Fibroblast of the aortic adventitia (primary cell): Measurements from ENCODE around the gene MARF1. TPM values are rescaled to one million over a fixed set of nuclear protein-coding genes. Genes with fewer than 3 reads are reported as not detected.
"Not testable (repeated sequence)": the region's sequence is repeated elsewhere in the genome, so short reads cannot be mapped to it uniquely, and the experiment has no call there.

Source experiments
- DNase-seq: peaks from one replicate; pipeline ENCODE4 v3.0.0-alpha.2; 2010; ENCODE audit warnings: low read depth
- H3K4me3 ChIP-seq: 2 replicates; pipeline ENCODE4 v1.5.1; 2011; ENCODE audit warnings: low read depth, mild to moderate bottlenecking, control low read depth, low read length, moderate library complexity
- total RNA-seq: library from RNA; depleted of rRNA; stranded (reverse); fragments of >200 nt; gene quantifications from 2 replicates; pipeline ENCODE4 v1.2.3, GENCODE V29; 2012; ENCODE audit warnings: low replicate concordance
- TF ChIP-seq, protein P1 (sequence below): IDR thresholded peaks from 2 replicates; pipeline ENCODE4 v1.5.1; 2011; ENCODE audit warnings: mild to moderate bottlenecking, low read length, control low read depth, inconsistent platforms; ENCODE audit not compliant: insufficient read depth

MARF1 gene
- total RNA-seq, 1 donor, result 27.1 TPM

DNA sequence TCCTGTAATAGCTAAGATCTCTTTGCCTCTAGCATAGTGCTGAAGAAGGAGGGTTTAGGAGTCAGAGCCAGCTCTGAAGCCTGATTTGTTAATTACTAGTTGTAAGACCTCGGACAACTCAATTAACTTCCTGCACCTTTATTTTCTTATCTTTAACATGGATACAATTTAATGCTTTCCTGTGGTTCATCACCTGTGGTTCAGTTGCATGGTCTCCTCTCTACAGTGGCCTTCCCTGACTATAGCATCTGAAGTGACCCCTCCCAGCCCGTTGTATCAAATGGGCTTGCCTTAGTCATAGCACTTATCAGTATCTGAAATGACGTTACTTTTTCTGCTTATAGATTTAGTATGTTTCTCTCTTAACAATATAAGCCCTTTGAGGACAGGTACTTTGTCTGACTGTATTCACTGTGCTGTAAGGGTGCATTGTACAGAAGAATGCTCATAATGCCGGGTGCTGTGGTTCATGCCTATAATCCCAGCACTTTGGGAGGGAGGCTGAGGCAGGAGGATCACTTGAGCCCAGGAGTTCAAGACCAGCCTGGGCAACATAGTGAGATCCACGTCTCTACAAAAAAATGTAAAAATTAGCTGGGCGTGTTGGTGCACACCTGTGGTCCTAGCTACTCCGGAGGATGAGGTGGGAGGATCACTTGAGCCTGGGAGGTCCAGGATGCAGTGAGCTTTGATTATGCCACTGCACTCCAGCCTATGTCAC, 4.5 kb upstream of the MARF1 start:
- TF ChIP-seq, protein P1, sequence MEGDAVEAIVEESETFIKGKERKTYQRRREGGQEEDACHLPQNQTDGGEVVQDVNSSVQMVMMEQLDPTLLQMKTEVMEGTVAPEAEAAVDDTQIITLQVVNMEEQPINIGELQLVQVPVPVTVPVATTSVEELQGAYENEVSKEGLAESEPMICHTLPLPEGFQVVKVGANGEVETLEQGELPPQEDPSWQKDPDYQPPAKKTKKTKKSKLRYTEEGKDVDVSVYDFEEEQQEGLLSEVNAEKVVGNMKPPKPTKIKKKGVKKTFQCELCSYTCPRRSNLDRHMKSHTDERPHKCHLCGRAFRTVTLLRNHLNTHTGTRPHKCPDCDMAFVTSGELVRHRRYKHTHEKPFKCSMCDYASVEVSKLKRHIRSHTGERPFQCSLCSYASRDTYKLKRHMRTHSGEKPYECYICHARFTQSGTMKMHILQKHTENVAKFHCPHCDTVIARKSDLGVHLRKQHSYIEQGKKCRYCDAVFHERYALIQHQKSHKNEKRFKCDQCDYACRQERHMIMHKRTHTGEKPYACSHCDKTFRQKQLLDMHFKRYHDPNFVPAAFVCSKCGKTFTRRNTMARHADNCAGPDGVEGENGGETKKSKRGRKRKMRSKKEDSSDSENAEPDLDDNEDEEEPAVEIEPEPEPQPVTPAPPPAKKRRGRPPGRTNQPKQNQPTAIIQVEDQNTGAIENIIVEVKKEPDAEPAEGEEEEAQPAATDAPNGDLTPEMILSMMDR, result no peak
- no peak overlapping the region for H3K4me3 ChIP-seq
- DNase-seq, result no peak

DNA sequence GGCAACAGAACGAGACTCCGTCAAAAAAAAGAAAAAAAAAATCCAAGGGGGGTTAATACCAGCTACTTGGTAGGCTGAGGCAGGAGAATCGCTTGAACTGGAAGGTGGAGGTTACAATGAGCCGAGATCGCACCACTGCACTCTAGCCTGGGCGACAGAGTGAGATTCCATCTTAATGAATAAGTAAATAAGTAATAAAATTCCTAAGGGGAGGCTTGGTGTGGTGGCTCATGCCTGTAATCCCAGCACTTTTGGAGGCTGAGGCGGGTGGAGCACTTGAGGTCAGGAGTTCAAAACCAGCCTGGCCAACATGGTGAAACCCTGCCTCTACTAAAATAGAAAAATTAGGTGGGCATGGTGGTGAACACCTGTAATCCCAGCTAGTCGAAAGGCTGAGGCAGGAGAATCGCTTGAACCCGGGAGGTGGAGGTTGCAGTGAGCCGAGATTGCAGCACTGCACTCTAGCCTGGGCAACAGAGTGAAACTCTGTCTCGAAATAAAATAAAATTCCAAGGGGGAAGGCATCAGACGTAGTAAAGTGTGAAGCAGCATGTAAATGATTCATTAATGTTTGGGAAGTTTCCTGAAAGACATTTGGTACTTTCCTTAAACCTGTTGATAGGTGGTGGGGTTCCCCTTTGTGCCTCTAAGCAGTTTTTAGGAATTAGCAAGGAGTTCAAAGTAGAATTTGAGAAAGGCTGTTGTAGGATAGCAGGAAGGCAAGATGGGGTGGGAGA, 3.8 kb upstream of the MARF1 start:
- H3K4me3 ChIP-seq, DNase-seq: not testable (repeated sequence)

DNA sequence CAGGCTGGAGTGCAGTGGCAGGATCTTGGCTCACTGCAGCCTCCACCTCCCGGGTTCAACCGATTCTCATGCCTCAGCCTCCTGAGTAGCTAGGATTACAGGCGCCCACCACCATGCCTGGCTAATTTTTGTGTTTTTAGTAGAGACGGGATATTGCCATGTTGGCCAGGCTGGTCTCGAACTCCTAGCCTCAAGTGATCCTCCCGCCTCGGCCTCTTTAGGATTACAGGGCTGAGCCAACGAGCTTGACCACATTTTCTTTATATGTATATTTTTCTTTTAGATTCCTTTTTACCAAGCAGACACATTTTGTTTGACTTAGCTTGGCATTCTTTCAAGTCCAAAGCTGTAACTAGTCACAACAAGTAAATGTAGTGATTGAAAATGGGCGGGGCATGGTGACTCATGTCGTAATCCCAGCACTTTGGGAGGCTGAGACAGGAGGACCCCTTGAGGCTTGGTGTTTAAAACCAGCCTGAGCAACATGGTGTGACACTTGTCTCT, 2.1 kb upstream of the MARF1 start:
- H3K4me3 ChIP-seq, result not testable (repeated sequence)
- DNase-seq, result peak; percentile 80

DNA sequence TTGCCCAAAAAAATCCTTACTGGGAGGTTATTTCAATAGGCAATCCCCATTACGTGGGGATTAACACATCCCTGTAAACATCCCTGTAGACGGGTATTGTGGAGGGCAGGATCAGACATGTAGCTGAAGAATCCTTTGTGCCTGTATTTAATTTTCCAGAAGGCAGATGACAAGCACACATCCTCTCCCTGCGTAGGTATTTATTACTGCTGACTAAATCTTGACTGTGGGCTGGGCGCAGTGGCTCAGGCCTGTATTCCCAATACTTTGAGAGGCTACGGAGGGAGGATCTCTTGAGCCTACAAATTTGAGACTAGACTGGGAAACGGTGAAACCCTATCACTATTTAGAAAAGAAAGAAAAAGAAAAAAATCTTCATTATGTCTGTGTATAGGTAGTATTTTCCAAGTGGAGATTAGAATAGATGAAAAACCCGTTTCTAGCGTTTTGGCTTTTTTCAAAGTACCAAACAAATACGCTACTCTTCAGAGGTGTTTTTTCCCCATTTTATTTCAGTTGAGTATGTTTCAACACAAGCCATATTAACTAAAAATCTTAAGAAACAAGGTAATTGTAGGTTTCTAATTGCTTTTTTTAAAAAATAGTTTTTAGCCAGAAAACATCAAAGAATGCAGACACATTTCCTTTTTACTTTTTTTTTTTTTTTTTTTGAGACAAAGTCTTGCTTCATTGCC, 1.5 kb upstream of the MARF1 start:
- H3K4me3 ChIP-seq, result peak overlapping the region; percentile 89
- DNase-seq, result no peak
- TF ChIP-seq, protein P1, result no peak

DNA sequence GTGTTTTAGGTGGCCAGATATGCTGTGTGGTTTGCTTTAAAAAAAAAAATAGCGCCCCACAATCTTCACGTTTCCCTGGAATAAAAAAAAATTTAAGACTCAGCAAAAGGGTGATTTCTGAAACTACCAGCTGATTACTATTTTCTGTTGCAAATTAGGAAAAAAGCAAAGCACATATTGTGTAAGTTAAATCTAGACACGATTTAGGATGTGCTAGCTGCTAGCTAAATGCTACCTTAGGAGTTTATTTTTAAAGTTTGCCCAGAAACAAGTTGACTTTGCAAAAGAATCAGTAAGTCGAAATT, 944 bp upstream of the MARF1 start:
- peak; percentile 13 for DNase-seq
- TF ChIP-seq, protein P1, result no peak
- H3K4me3 ChIP-seq, result peak overlapping the region; percentile 89

DNA sequence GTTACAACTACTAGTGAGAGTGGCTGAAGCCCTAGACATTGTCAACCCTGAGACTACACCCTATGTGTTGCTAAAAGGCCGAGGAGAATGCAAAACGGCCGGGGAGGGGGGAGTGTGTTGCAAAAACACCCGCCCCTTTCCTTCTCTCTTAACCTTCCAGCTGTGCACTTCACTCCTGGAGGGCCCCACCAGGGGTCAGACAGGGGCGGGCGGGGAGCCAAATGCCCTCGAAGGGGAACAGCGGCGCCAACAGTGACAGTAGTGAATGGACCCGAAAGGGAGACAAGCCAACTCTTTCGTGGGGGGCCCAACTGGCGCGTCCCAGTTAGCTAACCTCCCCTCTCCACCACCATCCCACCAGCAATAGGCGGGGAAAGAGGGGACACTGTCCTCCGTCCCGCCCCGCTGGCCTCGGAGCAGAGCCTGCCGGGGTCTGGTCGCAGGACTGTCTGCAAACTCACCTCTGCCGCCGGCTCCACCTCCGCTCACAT, 352 bp downstream of the MARF1 start:
- TF ChIP-seq, protein P1, result peak; percentile 52
- H3K4me3 ChIP-seq, result peak overlapping the region; percentile 96
- peak; percentile 30 for DNase-seq

DNA sequence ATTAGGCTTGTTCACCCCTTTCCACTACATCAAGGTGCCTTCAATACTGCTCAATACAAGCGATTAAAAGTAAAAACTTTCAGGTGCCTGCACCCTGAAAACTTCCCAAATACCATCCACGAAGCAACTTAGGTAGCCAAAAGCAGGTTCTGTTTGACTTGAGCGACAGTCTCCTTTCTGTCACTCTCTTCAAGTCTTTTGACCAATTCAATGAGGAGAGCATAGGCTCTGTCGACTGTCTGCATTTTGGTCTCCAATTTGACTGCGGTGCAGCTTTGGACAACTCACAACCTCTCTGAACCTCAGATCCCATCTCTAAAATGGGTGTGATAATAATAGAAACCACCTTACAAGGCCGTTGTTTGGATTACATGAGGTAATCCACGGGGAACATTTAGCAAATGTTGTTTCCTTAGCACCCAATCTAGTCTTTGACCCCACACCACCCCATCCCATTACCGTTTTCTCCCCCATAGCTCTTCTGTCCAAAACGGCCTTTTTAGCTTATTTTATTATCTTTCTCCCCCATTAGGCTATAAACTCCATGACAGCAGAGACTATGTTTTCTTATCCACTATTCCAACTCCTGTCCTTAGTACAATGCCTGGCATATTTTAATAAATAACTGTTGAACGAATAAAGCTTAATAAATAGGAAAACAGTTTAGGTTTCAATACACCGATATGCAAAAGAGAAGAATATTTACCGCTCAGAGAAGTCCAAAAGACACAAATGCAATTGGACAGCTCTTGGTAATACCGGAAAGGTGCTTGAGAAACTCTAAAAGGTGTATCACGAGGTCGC, 999 bp downstream of the MARF1 start:
- peak overlapping the region; percentile 96 for H3K4me3 ChIP-seq
- no peak for DNase-seq
- TF ChIP-seq, protein P1, result no peak
